GM21717 (cell line): ENCODE data around the gene GPS1.
A peak's percentile ranks its signal among the peaks of the same experiment; 100 is the strongest.
"Not testable (repeated sequence)": the region's sequence is repeated elsewhere in the genome, so short reads cannot be mapped to it uniquely, and the experiment has no call there.

ENCODE experiments used
- ATAC-seq: cut with Tn5 transposase; IDR thresholded peaks from one replicate; pipeline ENCODE4 v1.9.1; 2021; ENCODE audit warnings: mild to moderate bottlenecking, moderate library complexity; ENCODE audit not compliant: unreplicated experiment

The GPS1 gene

DNA sequence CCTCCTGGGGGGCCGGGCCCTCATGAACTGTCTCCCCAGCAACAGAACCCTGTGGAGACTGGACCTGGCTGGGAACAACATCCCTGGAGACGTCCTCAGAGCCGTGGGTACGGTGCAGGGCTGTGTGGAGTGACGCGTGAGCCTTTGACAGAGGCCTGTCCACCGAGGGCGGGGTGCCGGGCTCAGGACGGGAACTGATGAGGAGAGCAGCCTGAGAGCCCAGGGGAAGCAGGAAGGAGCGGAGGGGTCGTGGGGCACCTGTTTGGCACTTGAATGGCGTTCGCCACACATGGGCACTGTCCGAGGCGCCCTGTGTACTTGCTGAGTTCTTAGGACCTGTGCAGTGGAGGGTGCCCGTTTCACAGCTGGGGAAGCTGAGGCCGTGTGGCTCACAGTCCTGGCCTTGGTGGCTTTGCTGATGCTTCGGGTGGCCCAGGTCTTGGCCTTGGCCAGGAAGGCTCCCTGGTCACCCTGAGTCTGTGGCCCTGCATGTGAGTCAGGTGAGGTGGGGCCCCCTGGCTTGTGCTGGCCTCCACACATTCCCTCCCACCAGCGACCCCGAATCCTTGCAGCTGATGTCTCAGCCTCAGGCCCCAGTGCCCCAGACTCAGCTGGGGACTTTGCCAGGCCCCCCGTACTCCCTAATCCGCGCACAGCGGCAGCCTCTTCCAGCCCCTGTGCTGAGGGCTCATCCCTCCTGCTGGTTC, 26.1 kb upstream of the GPS1 start:
- ATAC-seq = no peak

DNA sequence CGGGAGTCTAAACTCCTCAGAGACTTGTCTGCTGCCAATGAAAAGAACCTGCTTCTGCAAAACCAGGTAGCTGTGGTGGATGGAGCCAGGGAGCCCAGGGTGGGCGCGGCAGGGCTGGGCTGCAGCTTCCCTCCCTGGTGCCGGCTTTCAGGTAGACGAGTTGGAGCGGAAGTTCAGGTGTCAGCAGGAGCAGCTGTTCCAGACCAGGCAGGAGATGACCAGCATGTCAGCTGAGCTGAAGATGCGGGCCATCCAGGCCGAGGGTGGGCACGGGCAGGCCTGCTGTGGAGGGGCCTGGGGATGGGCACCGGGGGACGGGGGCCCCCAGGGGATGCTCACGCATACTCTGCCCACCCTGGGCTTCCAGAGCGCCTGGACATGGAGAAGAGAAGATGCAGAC, 23.5 kb upstream of the GPS1 start:
- no peak for ATAC-seq

DNA sequence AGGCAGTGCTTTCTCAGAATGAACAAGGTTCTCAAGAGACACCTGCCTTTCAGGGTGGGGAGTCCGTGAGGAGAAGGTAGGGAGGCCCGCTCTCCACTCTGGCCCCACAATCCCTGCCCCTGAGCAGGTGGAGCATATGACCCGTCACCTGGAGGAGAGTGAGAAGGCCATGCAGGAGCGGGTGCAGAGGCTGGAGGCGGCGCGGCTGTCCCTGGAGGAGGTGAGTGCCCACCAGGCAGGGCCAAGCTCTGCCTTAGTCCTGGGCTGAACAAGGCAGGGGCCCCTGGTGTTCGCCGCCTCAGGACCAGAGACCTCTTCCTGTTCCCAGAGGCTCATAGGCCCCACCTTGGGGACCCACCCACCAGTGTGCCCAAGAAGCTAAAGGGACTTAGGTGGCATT, 22.7 kb upstream of the GPS1 start:
- no peak for ATAC-seq

DNA sequence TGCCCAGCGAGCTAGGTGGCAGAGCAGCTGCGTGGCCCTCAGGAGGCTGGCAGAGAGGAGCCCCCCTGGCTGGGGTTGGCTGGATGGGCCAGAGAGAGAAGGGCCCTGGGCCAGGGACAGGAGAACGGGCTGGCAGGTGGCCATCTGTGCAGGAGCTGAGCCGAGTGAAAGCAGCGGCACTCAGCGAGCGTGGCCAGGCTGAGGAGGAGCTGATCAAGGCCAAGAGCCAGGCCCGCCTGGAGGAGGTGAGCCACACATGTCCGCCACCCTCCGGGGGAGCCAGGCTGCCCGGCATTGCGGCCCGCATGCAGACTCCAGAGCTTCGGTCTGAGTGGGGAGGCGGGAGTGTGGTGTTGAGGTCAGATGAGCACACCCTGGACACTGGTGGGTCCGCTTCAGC, 22.3 kb upstream of the GPS1 start:
- ATAC-seq = no peak

DNA sequence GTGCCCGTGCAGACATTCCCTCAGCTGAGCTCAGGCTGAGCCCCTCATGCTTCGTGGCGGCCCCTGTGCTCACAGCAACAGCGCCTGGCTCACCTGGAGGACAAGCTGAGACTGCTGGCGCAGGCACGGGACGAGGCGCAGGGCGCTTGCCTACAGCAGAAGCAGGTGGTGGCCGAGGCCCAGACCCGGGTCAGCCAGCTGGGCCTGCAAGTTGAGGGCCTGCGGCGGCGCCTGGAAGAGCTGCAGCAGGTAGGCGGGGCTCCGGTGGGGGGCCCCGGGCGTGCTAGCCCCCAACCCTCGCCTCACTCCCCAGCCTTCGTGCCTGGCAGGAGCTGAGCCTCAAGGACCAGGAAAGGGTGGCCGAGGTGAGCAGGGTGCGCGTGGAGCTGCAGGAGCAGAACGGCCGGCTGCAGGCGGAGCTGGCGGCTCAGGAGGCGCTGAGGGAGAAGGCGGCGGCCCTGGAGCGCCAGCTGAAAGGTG, 21.7 kb upstream of the GPS1 start:
- ATAC-seq = no peak

DNA sequence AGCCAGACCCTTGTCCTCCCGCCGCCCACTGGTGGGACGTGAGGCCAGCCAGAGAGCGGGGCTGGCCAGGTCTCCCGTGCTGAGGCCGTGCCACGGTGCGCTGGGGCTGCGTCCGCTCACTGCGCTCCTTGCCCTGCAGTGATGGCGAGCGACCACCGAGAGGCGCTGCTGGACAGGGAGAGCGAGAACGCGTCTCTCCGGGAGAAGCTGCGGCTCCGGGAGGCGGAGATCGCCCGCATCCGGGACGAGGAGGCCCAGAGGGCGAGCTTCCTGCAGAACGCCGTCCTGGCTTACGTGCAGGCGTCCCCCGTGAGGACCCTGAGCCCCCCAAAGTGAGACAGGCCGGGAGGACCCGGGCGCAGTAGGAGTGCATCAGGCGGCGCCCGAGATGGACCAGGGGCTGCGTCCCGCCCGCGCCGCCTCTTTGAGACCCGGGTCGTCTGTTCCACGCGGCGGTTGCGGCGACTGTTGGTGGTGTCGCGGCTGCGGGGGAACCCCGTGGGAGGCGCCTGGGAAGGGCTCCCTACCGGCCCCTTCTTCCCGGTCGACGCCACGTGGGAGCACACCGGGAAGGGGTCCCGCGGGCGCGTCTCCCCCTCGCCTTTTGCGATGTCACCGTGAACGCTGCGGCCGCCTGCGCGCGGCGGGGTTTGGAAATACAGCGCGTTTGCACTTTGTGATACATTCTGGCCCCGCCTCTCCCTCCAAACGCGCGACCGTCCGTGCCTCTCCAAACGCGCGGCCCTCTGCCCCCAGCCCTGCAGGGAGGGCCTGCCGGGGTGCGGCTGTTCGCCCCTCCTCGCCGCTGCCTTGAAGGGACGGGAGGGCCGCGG, 21.0 kb upstream of the GPS1 start:
- ATAC-seq = no peak

DNA sequence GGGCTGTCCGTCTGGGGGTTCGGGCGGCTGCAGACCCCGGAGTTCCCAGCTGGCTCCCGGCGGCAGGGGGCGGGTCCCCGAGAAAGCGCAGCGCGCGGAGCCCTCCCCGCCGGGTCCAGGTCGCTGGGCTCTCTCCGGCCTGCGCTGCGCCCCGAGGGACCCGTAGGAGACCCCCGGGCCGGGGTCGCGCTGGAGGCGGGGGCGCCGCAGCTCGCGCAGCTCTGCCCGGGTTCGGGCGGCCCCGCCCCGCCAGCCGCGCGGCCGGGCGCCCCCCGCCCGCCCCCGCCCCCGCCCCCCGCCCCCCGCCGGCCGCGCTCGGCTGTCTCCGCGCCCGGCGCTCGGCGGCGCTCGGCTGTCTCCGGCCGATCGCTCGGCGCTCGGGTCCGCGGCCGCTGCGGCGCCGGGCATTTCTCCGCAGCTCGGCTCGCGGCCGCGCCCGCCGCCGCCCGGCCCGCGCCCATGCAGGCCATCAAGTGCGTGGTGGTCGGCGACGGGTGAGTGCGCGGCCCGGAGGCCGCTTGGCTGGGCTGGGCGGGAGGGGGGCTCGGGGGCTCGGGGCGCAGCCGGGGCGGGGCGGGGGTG, 20.3 kb upstream of the GPS1 start, which contains the start of gene RAC3:
Gene RAC3, plus strand, starts transcription at position 376 of the 582 bp plus-strand sequence. Its CDS starts 84 bp downstream, at position 460.
- ATAC-seq = no peak

DNA sequence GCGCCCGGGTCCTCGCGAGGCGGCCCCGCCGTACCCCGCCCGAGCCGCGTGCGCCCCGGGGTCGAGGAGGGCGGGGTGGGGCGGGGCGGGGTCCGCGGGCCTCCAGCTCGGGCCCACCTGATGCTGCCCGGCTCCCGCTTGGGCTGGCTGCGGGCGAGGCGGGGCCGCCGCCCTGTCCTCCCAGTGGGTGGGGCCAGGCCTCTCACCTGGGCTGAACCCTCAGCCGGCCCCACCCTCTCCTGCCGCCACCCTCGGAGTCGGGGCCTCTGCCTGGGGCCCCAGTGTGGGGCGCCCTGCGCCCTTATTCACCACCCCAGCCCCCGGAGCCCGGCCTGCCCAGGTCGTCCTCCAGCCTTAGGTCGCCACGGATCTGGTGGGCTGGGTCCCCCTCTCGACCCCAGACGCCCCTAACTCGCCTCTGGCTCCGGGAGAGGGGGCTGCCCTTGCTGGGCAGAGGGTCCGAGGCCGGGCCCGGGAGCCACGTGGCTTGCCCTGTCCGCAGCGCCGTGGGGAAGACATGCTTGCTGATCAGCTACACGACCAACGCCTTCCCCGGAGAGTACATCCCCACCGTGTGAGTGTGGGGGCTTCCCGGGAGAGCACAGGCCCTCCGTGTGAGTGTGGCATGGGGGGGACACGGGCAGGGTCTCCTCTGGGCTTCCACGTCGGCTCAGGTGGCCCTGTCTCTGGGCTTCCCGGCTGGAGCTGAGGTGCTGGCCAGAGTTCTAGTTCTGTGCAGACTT, 19.6 kb upstream of the GPS1 start:
- no peak for ATAC-seq

DNA sequence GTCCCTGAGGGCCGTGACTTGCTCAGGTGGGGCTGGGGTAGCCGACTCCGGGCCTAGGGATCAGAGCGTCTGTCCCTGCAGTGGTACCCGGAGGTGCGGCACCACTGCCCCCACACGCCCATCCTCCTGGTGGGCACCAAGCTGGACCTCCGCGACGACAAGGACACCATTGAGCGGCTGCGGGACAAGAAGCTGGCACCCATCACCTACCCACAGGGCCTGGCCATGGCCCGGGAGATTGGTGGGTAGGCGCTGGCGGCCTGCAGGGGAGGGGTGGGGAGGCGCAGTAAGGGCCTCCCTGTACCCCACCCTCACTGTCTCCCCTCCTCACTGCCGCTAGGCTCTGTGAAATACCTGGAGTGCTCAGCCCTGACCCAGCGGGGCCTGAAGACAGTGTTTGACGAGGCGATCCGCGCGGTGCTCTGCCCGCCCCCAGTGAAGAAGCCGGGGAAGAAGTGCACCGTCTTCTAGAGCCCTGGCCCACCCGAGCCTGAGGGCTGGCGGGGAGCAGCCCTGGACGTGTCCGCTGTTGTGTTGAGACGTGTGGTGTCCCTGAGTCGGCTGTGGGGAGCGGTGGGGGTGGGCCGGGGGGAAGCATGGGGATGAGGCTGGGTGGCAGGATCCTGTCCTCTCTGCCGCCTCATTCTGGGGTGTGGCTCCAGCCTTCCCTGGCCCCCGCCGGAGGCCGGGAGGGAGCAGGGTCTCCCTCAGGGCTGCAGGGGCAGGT, 18.2 kb upstream of the GPS1 start:
- no peak for ATAC-seq

DNA sequence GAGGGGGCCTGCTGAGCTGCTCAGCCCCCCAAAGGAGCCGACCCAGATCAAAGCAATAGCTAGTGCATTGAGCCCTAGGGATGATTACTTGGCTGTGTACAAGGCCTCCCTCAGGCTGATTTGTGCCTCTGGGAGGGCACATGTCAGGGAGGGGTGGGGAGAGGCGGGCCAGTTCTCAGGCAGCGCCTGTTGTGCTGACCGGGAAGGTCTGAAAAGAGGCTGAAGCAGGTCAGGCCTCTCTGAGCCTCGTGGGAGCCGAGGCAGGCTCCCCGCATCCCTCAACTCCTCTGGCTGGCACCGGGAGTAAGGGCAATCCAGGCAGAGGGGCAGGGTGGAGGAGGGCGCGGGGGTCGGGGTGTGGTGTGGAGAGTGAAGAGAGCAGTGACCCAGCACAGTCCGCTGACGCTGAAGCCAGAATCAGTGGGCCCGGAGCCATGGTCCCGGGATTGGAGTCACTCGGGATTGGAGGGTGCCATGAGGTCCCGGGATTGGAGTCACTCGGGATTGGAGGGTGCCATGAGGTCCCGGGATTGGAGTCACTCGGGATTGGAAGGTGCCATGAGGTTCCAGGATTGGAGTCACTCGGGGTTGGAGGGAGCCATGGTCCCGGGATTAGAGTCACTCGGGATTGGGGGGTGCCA, 17.2 kb upstream of the GPS1 start:
- ATAC-seq = no peak

DNA sequence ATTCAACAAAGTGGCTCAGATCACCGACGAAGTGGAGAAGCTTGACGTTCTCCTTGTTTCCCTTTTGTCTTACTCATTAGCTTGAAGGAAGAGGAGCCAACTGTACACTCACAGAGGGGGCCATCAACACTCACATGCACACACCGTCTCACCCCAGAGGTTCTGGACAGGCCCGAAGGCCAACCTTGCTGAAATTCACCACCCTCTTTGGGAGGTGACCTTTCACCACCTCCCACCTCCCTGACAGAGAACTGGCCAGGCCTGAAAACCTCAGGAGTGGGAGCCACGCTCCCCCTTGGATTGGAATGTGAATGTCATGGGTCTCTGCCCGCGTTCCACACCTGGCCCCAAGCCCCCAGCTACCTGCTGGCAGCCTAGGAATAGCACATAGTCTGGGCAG, 16.2 kb upstream of the GPS1 start:
- no peak for ATAC-seq

DNA sequence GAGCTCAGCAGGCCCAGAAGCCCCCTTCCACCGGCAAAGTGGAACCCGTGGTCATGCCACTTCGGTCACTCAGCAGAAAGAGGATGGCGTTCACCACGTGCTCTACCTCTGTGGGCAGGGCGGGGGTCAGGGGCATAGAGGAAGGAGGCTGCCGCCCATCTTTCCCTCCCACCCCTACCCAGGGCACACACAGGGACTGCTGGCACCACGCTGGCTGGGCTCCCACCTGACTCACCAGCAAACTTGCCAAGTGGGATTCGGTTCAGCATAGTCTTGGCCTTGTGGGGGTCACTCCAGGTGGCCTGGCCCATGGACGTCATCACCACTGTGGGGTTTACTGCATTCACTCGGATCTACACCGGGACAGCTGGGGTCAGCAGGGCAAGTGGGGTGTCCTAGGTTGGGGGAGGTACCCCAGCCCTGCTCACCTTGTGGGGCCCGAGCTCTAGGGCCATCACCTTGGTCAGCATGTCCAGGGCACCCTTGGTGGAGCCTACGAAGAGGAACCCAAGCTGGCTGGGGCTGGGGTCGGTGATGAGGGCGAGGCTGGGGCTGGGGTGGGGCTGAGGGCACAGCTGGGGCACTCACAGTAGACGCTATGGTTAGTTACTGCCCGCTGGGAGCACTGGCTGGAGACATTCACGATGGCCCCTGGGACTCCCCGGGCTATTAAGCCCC, 15.6 kb upstream of the GPS1 start:
- no peak for ATAC-seq

DNA sequence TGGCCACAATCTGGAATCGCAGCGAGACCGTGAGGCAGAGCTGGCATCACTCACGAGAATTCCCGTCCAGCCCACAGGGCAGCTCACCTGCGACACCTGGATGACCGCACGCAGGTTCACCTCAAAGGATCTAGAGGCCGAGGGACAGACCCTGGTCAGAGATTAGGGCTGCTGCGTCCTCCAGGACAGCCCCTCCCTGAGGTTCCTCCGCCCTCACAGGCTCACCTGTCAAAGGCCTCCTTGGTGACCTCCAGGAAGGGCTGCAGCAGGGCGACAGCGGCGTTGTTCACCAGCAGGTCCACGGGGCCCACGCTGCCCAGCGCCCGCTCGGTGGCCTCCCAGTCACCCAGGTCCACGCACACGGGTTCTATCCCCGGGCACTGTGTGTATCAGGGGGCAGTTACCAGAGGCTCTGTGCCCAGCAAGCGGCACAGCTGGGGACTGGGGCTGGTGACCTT, 15.0 kb upstream of the GPS1 start:
- ATAC-seq = no peak

DNA sequence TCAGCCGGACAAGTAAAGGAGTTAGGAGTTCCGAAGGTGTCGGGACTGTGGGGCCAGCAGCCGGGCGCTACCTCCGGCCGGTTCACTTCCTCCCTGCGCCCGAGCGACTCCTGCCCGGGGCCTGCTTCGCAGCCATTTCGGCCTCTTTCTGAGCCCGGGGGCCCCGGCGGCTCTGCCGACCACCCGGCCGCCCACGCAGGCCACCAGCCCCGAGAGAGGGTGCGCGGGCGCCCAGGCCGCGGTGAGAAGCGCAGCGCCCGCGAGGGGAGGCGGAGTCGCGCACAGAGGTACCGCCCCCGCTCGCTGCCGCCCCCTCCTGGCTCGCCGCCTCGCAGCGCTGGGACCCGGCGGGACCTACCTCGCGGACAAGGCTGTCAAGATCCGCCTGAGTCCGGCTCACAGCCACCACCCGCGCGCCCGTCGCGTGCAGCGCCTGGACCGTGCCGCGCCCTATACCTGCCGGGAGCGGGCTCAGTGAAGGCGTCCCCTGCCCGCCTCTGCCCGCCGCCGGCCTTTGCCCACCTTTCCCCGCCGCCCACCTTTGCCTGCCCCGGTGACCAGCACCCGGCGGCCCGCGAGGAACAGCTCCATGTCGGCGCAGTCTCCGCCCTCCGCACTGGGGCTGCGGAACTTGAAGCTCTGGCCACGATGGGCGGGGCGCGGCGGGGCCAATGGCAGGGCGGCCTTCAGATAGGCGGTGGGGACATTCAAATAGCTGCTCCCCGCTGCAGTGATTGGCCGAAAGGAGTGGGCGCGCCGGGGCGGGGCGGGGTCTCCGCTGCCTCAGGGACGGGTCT, 14.4 kb upstream of the GPS1 start, which contains the start of gene DCXR:
Gene DCXR, minus strand, starts transcription at position 606 of the 797 bp plus-strand sequence. Its CDS starts 15 bp downstream, at position 591.
- ATAC-seq = peak; percentile 86

DNA sequence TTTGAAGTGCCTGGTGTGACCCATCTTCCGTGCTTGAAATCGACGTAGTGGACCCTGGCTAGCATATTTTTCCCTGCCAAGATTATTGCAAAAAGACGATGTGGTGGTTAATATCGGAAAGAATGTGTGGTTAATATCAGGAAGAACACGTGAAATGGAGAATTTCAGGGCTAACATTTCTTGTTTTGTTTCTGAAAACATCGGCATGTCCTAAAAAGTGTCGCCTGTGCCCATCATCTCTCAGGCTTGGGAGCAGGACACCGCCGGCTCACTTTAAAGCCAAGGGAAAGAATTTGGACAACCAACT, 13.9 kb upstream of the GPS1 start:
- ATAC-seq = no peak

DNA sequence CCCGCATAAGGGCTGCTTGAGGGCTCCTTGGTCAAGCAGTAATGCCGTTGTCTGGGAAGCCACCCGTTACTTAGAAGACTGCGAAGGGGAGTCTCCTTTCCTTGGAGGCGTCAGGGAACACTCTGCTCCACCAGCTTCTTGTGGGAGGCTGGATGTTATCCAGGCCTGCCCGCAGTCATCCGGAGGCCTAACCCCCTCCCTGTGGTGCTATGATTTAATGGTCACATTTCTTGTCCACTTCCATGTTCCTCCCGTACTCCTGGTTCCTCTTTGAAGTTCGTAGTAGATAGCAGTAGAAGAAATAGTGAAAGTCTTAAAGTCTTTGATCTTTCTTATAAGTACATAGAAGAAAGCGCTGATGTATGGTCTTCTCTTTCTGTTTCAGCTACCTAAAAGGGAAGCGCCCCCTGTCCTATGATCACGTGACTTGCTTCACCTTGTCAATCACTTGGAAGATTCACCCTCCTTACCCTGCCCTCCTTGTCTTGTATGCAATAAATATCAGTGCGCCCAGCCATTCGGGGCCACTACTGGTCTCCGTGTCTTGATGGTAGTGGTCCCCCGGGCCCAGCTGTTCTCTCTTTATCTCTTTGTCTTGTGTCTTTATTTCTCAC, 12.8 kb upstream of the GPS1 start:
- ATAC-seq = not testable (repeated sequence)

DNA sequence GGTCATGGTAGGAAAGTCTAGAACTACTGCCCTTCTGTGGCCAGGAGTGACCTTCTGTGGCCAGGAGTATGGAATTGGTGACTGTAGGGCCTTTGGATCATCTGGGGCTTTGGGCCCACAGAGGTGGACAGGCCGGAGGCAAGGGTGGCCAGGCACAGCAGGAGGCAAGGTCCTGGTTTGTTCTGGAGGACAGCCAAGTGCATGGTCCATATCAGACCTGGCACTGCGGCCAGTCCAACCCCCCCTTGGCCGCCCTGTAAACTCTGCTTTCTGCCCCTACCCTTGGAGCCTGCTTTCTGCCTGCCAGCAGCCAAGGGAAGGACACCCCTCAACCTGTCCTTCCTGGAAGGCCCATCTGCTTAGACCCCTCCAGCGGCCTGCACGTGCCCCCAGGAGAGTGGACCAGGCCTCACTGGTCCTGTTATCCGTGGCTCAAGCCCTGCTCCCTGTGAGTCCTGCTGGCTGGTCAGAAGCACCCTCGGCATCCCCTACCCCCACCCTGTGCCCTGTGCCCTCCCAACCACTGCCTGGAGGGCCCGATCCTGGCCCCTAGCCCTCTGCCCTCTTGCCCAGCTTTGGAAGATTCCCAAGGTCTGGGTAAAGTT, 11.9 kb upstream of the GPS1 start:
- ATAC-seq = no peak
